GM12875 (cell line): ENCODE measurements around the gene SUN2.

Source experiments
- H3K4me3 ChIP-seq: one replicate; pipeline ENCODE4 v1.5.1; 2011; ENCODE audit warnings: low read depth, low read length, control low read depth
- CTCF ChIP-seq: IDR thresholded peaks from 2 replicates; pipeline ENCODE4 v1.5.1; 2011; ENCODE audit warnings: low read depth, mild to moderate bottlenecking, control low read depth, inconsistent platforms, low read length, moderate library complexity, borderline replicate concordance; ENCODE audit not compliant: insufficient read depth

Gene SUN2

GRCh38 chr22:38781033-38781432 lies 25.2 kb upstream of the SUN2 start:
- H3K4me3 ChIP-seq: no peak overlapping the region
- no peak for TF ChIP-seq CTCF

GRCh38 chr22:38777087-38777671 lies 21.4 kb upstream of the SUN2 start:
- TF ChIP-seq CTCF: no peak
- no peak overlapping the region for H3K4me3 ChIP-seq

- no peak overlapping the region for H3K4me3 ChIP-seq
- TF ChIP-seq CTCF: no peak
Measured at GRCh38 chr22:38776086-38776485, 20.3 kb upstream of the SUN2 start.

- H3K4me3 ChIP-seq: no peak overlapping the region
- TF ChIP-seq CTCF: no peak
Measured at GRCh38 chr22:38775656-38776055, 19.9 kb upstream of the SUN2 start.

GRCh38 chr22:38774496-38775166 lies 18.8 kb upstream of the SUN2 start:
- TF ChIP-seq CTCF: no peak
- H3K4me3 ChIP-seq: no peak overlapping the region

- H3K4me3 ChIP-seq: no peak overlapping the region
- no peak for TF ChIP-seq CTCF
Measured at GRCh38 chr22:38773363-38773946, 17.7 kb upstream of the SUN2 start.

GRCh38 chr22:38772623-38772873 lies 16.8 kb upstream of the SUN2 start:
- no peak overlapping the region for H3K4me3 ChIP-seq
- no peak for TF ChIP-seq CTCF
